ENCODE measurements around the gene ST14.

Gene ST14

GRCh38 chr11:130181295-130182272 is 22.0 kb downstream of the ST14 start:
- TF ChIP-seq GATA2 (IDR thresholded peaks at IDR 0.05; ENCODE audit: low read depth, low read length) (no peak), GATA3 (IDR thresholded peaks at IDR 0.05; ENCODE audit: low read depth, low read length) (no peak)

GRCh38 chr11:130183878-130184610 is 24.5 kb downstream of the ST14 start:
- TF ChIP-seq GATA3 (IDR thresholded peaks at IDR 0.05; ENCODE audit: low read depth, low read length) (no peak), GATA2 (IDR thresholded peaks at IDR 0.05; ENCODE audit: low read depth, low read length) (no peak)

DNA sequence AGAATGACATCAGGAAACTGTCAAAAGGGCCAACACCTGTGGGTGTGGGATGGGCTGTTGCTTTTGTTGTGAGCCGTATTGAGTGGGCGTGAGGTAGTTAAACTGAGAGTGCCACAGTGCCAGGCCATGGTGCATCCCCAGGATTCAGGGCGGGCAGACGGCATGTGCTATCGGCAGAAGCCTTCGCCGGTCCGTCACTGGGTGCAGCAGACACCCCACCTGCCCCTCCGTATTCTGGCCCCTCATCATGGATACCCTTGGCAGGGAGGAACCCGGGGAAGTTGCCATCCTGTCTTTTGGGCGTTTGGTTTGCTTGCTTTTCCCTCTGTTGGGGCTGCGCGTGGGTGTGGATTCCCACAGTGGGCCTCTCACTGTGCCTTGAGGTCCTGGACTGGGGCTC is 27.5 kb downstream of the ST14 start:
- TF ChIP-seq GATA2 (IDR thresholded peaks at IDR 0.05; ENCODE audit: low read depth, low read length) (no peak), GATA3 (IDR thresholded peaks at IDR 0.05; ENCODE audit: low read depth, low read length) (no peak)

GRCh38 chr11:130188047-130188446 is 28.5 kb downstream of the ST14 start:
- TF ChIP-seq GATA2 (IDR thresholded peaks at IDR 0.05; ENCODE audit: low read depth, low read length), result no peak
- TF ChIP-seq GATA3 (IDR thresholded peaks at IDR 0.05; ENCODE audit: low read depth, low read length), result no peak

- TF ChIP-seq GATA3 (IDR thresholded peaks at IDR 0.05; ENCODE audit: low read depth, low read length), result no peak
- TF ChIP-seq GATA2 (IDR thresholded peaks at IDR 0.05; ENCODE audit: low read depth, low read length), result no peak
These were observed 29.2 kb downstream of the ST14 start for GRCh38 chr11:130188585-130189347.

DNA sequence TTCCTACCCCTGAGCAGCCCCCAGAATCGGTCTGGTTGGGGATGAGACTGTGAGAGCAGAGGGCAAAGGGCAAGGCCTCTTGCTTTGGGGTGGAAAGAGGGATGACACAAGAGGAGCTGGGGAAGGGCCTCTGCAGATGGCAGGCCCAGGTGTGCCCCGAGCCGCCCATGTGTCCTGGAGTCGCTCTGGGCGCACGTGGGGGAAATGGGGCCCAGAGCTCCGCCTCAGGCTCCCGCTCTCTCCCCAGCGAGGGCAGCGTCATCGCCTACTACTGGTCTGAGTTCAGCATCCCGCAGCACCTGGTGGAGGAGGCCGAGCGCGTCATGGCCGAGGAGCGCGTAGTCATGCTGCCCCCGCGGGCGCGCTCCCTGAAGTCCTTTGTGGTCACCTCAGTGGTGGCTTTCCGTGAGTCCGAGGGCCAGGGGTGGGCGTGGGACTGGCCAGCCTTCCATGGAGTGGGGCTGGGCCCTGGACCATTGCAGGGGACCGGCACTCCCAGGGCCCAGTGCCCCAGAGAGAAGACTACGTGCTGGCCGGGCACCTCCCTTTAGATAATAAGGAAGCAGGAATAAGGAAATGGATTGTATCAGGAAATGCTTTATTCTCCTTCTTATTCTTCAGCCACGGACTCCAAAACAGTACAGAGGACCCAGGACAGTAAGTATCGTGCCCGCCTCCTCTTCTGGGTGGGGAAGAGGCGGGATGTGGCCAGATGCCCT is 30.1 kb downstream of the ST14 start:
- no peak for TF ChIP-seq GATA2 (IDR thresholded peaks at IDR 0.05; ENCODE audit: low read depth, low read length)
- no peak for TF ChIP-seq GATA3 (IDR thresholded peaks at IDR 0.05; ENCODE audit: low read depth, low read length)

DNA sequence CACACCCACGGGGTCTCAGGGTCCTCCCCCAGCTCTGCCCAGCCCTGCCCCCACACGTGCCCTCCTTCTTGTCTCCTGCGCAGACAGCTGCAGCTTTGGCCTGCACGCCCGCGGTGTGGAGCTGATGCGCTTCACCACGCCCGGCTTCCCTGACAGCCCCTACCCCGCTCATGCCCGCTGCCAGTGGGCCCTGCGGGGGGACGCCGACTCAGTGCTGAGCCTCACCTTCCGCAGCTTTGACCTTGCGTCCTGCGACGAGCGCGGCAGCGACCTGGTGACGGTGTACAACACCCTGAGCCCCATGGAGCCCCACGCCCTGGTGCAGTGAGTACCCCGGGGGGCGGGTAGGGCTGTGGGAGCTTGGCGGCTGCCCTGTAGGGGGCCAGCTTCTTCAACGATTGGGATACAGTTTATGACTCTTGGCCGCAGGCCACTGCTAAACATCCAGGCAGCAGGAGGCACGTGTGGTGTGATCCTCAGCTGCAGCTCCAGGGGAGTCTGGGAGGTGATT is 30.8 kb downstream of the ST14 start:
- TF ChIP-seq GATA2 (IDR thresholded peaks at IDR 0.05; ENCODE audit: low read depth, low read length) (no peak), GATA3 (IDR thresholded peaks at IDR 0.05; ENCODE audit: low read depth, low read length) (no peak)

DNA sequence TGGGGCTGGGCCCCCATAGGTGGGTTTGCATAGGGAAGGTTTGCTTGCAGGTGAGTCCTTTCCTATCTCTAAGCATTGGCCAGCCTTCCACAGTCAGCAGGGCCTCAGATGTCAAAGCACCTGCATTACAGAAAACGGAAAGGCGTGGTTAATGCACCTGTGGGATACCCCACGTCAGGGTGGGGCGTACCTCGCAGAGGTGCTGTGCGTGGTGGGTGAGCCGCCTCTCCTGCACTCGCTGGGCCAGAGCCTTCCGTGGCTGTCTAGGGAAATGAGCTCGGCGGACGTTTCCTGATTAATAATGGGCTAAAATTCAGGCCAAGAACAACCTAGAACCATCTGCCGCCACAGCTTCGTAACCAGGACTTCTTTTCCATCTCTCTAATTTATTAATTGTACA is 32.3 kb downstream of the ST14 start:
- TF ChIP-seq GATA2 (IDR thresholded peaks at IDR 0.05; ENCODE audit: low read depth, low read length) (no peak), GATA3 (IDR thresholded peaks at IDR 0.05; ENCODE audit: low read depth, low read length) (no peak)

DNA sequence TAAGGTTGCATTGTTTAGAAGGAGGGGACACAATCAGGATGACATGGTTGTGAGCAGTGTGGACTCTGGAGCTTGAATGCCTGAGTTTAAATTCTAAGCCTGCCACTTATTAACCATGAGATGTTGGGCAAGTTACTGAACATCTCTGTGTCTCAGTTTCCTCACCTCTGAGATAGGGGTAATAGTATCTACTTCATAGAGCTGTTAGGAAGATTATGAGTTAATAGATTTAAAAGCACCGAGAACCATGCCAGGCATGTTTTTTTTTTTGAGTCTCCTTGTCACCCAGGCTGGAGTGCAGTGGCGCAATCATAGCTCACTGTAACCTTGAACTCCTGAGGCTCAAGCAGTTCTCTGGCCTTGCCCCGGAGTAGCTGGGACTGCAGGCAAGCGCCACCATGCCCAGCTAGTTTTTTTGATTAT is 33.3 kb downstream of the ST14 start:
- TF ChIP-seq GATA3 (IDR thresholded peaks at IDR 0.05; ENCODE audit: low read depth, low read length), result no peak
- no peak for TF ChIP-seq GATA2 (IDR thresholded peaks at IDR 0.05; ENCODE audit: low read depth, low read length)

DNA sequence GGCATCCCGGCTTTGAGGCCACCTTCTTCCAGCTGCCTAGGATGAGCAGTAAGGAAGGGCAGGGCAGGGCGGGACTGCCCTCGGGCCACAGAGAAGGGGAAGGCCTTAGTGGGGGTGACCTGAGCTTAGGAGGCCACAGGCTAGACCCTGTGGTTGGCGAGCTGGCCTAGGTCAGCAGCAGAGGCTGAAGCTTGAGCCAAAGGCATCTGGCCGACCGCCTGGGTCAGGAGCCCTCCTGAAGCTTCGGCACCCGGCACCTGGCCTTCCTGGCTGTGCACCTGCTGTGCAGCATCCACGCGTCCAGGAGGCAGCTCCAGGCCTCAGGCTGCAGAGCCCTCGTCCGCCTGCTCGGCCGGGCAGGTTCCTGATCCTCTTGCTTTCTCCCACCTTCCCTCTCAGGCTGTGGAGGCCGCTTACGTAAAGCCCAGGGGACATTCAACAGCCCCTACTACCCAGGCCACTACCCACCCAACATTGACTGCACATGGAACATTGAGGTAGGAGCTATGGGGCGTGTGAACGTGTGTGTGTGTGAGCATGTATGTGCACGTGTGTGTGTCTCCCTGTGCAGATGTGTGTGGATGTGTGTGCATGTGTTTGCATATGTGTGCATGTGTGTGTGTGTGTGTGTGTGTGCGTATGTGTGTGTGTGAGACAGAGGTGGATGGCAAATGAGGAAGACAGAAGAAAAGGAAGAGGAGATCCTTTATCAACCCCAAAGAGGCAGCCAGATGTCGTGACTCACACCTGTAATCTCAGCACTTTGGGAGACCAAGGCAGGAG is 34.9 kb downstream of the ST14 start:
- TF ChIP-seq GATA2 (IDR thresholded peaks at IDR 0.05; ENCODE audit: low read depth, low read length) (no peak), GATA3 (IDR thresholded peaks at IDR 0.05; ENCODE audit: low read depth, low read length) (no peak)

GRCh38 chr11:130197386-130198035 is 37.9 kb downstream of the ST14 start:
- TF ChIP-seq GATA2 (IDR thresholded peaks at IDR 0.05; ENCODE audit: low read depth, low read length), result no peak
- TF ChIP-seq GATA3 (IDR thresholded peaks at IDR 0.05; ENCODE audit: low read depth, low read length), result no peak

GRCh38 chr11:130198292-130198691 is 38.7 kb downstream of the ST14 start:
- TF ChIP-seq GATA2 (IDR thresholded peaks at IDR 0.05; ENCODE audit: low read depth, low read length), result no peak
- TF ChIP-seq GATA3 (IDR thresholded peaks at IDR 0.05; ENCODE audit: low read depth, low read length), result no peak

Measured in SH-SY5Y (cell line).